T-helper 1 cell treated with Interleukin-12 subunit alpha and Interleukin-12 subunit beta and Interleukin-4 antibody, amounts not matched to agents 30 μg/mL and 1 μg/mL, for 36 hours (primary cell): ENCODE data around the gene LSS.
"Not testable (repeated sequence)": the region's sequence is repeated elsewhere in the genome, so short reads cannot be mapped to it uniquely, and the experiment has no call there.

Experiments used
- H3K27ac Mint-ChIP-seq: one replicate; pipeline ENCODE4 v1.8.0; 2021; ENCODE audit warnings: mild to moderate bottlenecking, mixed read lengths
- H3K27me3 Mint-ChIP-seq: one replicate; pipeline ENCODE4 v1.8.0; 2021; ENCODE audit warnings: low read depth, mixed read lengths
- H3K36me3 Mint-ChIP-seq: one replicate; pipeline ENCODE4 v1.8.0; 2021; ENCODE audit warnings: low read depth, mixed read lengths
- H3K4me1 Mint-ChIP-seq: one replicate; pipeline ENCODE4 v1.8.0; 2021; ENCODE audit warnings: low read depth, mixed read lengths
- H3K4me3 Mint-ChIP-seq: one replicate; pipeline ENCODE4 v1.8.0; 2021; ENCODE audit warnings: mild to moderate bottlenecking, moderate library complexity, mixed read lengths
- H3K9me3 Mint-ChIP-seq: one replicate; pipeline ENCODE4 v1.8.0; 2021; ENCODE audit warnings: mixed read lengths

LSS gene

GRCh38 chr21:46207006-46207919 is 21.3 kb downstream of the LSS start:
- Mint-ChIP-seq H3K4me1 (no peaks in the 10 kb centered on the region), H3K9me3 (no peaks in the 10 kb centered on the region), H3K36me3 (peaks cover 13% of the 10 kb centered on the region), H3K27ac (no peak overlapping the region), H3K4me3 (no peak overlapping the region), H3K27me3 (no peaks in the 10 kb centered on the region)

- Mint-ChIP-seq H3K9me3 (no peaks in the 10 kb centered on the region), H3K4me3 (no peak overlapping the region), H3K4me1 (no peaks in the 10 kb centered on the region), H3K27ac (no peak overlapping the region), H3K27me3 (no peaks in the 10 kb centered on the region), H3K36me3 (peaks cover 11% of the 10 kb centered on the region)
Measured at GRCh38 chr21:46206163-46207005, 22.2 kb downstream of the LSS start.

- H3K36me3 Mint-ChIP-seq: peaks cover 10% of the 10 kb centered on the region
Measured at GRCh38 chr21:46205766-46206162, 22.8 kb downstream of the LSS start.

GRCh38 chr21:46205166-46205565 is 23.4 kb downstream of the LSS start:
- H3K4me1 Mint-ChIP-seq: no peaks in the 10 kb centered on the region
- H3K27ac Mint-ChIP-seq: no peak overlapping the region
- H3K36me3 Mint-ChIP-seq: peaks cover 14% of the 10 kb centered on the region
- H3K9me3 Mint-ChIP-seq: no peaks in the 10 kb centered on the region
- no peaks in the 10 kb centered on the region for H3K27me3 Mint-ChIP-seq
- H3K4me3 Mint-ChIP-seq: no peak overlapping the region

More at GRCh38 chr21:46205766-46206162, 22.8 kb downstream of the LSS start:
- H3K27me3 Mint-ChIP-seq: no peaks in the 10 kb centered on the region
- H3K27ac Mint-ChIP-seq: no peak overlapping the region
- H3K4me3 Mint-ChIP-seq: no peak overlapping the region
- H3K9me3 Mint-ChIP-seq: no peaks in the 10 kb centered on the region
- H3K4me1 Mint-ChIP-seq: no peaks in the 10 kb centered on the region

- Mint-ChIP-seq H3K27ac (no peak overlapping the region), H3K27me3 (no peaks in the 10 kb centered on the region), H3K9me3 (no peaks in the 10 kb centered on the region), H3K36me3 (peaks cover 26% of the 10 kb centered on the region), H3K4me1 (peaks cover 3% of the 10 kb centered on the region), H3K4me3 (no peak overlapping the region)
Measured at GRCh38 chr21:46203203-46203600, 25.4 kb downstream of the LSS start.

GRCh38 chr21:46202592-46203202 is 25.9 kb downstream of the LSS start:
- Mint-ChIP-seq H3K27me3 (no peaks in the 10 kb centered on the region), H3K9me3 (no peaks in the 10 kb centered on the region), H3K4me1 (peaks cover 3% of the 10 kb centered on the region), H3K27ac (no peak overlapping the region), H3K36me3 (peaks cover 28% of the 10 kb centered on the region), H3K4me3 (no peak overlapping the region)

- H3K4me1 Mint-ChIP-seq, H3K9me3 Mint-ChIP-seq, H3K4me3 Mint-ChIP-seq, H3K27ac Mint-ChIP-seq, H3K27me3 Mint-ChIP-seq: not testable (repeated sequence)
- peaks cover 32% of the 10 kb centered on the region for H3K36me3 Mint-ChIP-seq
Measured at GRCh38 chr21:46200877-46201803, 27.4 kb downstream of the LSS start.

GRCh38 chr21:46199436-46200373 is 28.9 kb downstream of the LSS start:
- Mint-ChIP-seq H3K27ac (no peak overlapping the region), H3K4me1 (peaks cover 3% of the 10 kb centered on the region), H3K9me3 (no peaks in the 10 kb centered on the region), H3K27me3 (no peaks in the 10 kb centered on the region), H3K4me3 (no peak overlapping the region), H3K36me3 (peaks cover 33% of the 10 kb centered on the region)

- H3K9me3 Mint-ChIP-seq: no peaks in the 10 kb centered on the region
- no peaks in the 10 kb centered on the region for H3K27me3 Mint-ChIP-seq
- H3K4me1 Mint-ChIP-seq: peaks cover 3% of the 10 kb centered on the region
- no peak overlapping the region for H3K4me3 Mint-ChIP-seq
- H3K27ac Mint-ChIP-seq: no peak overlapping the region
- peaks cover 43% of the 10 kb centered on the region for H3K36me3 Mint-ChIP-seq
Measured at GRCh38 chr21:46196733-46197132, 31.8 kb downstream of the LSS start.

- Mint-ChIP-seq H3K9me3 (no peaks in the 10 kb centered on the region), H3K4me1 (peaks cover 3% of the 10 kb centered on the region), H3K4me3 (no peak overlapping the region), H3K36me3 (peaks cover 43% of the 10 kb centered on the region), H3K27me3 (no peaks in the 10 kb centered on the region), H3K27ac (no peak overlapping the region)
Measured at GRCh38 chr21:46195595-46196195, 32.9 kb downstream of the LSS start.

- Mint-ChIP-seq H3K9me3 (no peaks in the 10 kb centered on the region), H3K27me3 (no peaks in the 10 kb centered on the region), H3K4me3 (no peak overlapping the region), H3K27ac (no peak overlapping the region), H3K4me1 (peaks cover 3% of the 10 kb centered on the region), H3K36me3 (peaks cover 35% of the 10 kb centered on the region)
Measured at GRCh38 chr21:46194374-46195334, 33.9 kb downstream of the LSS start.

GRCh38 chr21:46193829-46194373 is 34.7 kb downstream of the LSS start:
- no peak overlapping the region for H3K4me3 Mint-ChIP-seq
- no peaks in the 10 kb centered on the region for H3K9me3 Mint-ChIP-seq
- peaks cover under 1% of the 10 kb centered on the region for H3K4me1 Mint-ChIP-seq
- H3K27me3 Mint-ChIP-seq: no peaks in the 10 kb centered on the region
- H3K27ac Mint-ChIP-seq: no peak overlapping the region
- H3K36me3 Mint-ChIP-seq: peaks cover 28% of the 10 kb centered on the region
